Measurements from ENCODE around the gene LTC4S. TPM values are rescaled to one million over a fixed set of nuclear protein-coding genes. Genes with fewer than 3 reads are reported as not detected.

Gene LTC4S
- total and polyA plus RNA-seq, 4 donors, result 1.3 to 3.3 (median 2.1) TPM

DNA sequence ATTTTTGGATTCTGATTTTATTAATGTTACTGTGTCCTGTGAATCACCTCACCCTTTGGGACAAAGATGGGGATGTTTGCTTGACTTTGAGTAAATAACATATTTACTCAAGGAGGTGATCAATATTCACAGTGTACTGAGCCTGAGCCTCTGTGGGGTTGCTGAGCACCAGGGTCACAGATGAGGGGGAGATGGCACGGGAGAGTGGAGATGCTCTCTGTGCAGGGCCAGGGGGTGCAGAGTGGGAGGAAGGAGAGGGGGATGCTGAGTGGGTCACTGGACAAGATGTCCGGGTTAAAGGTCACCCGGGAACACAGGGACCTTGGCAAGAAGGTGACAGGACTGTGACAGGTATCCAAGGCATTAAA is 30.9 kb downstream of the LTC4S start (continued):
- no peak for TF ChIP-seq REST (IDR thresholded peaks at IDR 0.05)
- TF ChIP-seq EGR1 (IDR thresholded peaks at IDR 0.05; ENCODE audit: low read depth in 2 of 2), result no peak
- peak; percentile 75 for TF ChIP-seq FOXA2 (IDR thresholded peaks at IDR 0.05)
- peak; percentile 31 for TF ChIP-seq YY1 (IDR thresholded peaks at IDR 0.05)
- no peak for TF ChIP-seq MAX (IDR thresholded peaks at IDR 0.05)
- TF ChIP-seq NR2F2 (IDR thresholded peaks at IDR 0.05), result no peak
- TF ChIP-seq, protein P1, sequence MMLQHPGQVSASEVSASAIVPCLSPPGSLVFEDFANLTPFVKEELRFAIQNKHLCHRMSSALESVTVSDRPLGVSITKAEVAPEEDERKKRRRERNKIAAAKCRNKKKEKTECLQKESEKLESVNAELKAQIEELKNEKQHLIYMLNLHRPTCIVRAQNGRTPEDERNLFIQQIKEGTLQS (IDR thresholded peaks at IDR 0.05), result no peak
- peak; percentile 39 to 40 for TF ChIP-seq RXRA (IDR thresholded peaks at IDR 0.05)

- peak; percentile 42 to 53 for TF ChIP-seq HNF4A (conservative IDR thresholded peaks at IDR 0.05)
- peak; percentile 47 for TF ChIP-seq SP1 (IDR thresholded peaks at IDR 0.05)
- TF ChIP-seq RAD21 (IDR thresholded peaks at IDR 0.05), result peak; percentile 9 to 60
- TF ChIP-seq FOXA1 (IDR thresholded peaks at IDR 0.05), result no peak
- TF ChIP-seq, protein P2, sequence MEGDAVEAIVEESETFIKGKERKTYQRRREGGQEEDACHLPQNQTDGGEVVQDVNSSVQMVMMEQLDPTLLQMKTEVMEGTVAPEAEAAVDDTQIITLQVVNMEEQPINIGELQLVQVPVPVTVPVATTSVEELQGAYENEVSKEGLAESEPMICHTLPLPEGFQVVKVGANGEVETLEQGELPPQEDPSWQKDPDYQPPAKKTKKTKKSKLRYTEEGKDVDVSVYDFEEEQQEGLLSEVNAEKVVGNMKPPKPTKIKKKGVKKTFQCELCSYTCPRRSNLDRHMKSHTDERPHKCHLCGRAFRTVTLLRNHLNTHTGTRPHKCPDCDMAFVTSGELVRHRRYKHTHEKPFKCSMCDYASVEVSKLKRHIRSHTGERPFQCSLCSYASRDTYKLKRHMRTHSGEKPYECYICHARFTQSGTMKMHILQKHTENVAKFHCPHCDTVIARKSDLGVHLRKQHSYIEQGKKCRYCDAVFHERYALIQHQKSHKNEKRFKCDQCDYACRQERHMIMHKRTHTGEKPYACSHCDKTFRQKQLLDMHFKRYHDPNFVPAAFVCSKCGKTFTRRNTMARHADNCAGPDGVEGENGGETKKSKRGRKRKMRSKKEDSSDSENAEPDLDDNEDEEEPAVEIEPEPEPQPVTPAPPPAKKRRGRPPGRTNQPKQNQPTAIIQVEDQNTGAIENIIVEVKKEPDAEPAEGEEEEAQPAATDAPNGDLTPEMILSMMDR (IDR thresholded peaks at IDR 0.05; ENCODE audit: low read depth, low read length, missing input control), result peak; percentile 8
- no peak for TF ChIP-seq FOXA2 (IDR thresholded peaks at IDR 0.05)
- no peak for TF ChIP-seq NR2F2 (IDR thresholded peaks at IDR 0.05)
- peak in 1 of 2 donors; percentile 11 for TF ChIP-seq RXRA (IDR thresholded peaks at IDR 0.05)
- Histone ChIP-seq H3K27ac (ENCODE audit: low read depth in 1 of 2, low read length in 2 of 2) (no peak overlapping the region), H3K36me3 (ENCODE audit: control insufficient read depth in 4 of 4, insufficient read depth in 3 of 4, low read depth in 1 of 4, low read length in 3 of 4) (peaks cover 24 to 52% (median 47%) of the 10 kb centered on the region in 4 donors), H3K9ac (ENCODE audit: low read depth in 1 of 2, low read length in 2 of 2) (no peak overlapping the region), H3K9me3 (ENCODE audit: control insufficient read depth in 4 of 4, low read length in 3 of 4) (no peaks in the 10 kb centered on the region), H3K27me3 (ENCODE audit: control insufficient read depth in 4 of 4, insufficient read depth in 4 of 4, low read length in 3 of 4) (no peaks in the 10 kb centered on the region), H3K4me3 (ENCODE audit: low read depth in 1 of 3, low read length in 3 of 3) (no peak overlapping the region), H3K4me1 (ENCODE audit: control insufficient read depth in 4 of 4, insufficient read depth in 4 of 4, low read length in 3 of 4) (peaks cover 11 to 59% (median 48%) of the 10 kb centered on the region in 4 donors)
- 48% methylated on average over 13 of the region's 13 CpGs for WGBS
- DNase-seq (ENCODE audit: low spot score), result no peak
These were observed 31.9 kb downstream of the LTC4S start for GRCh38 chr5:179825655-179826182.

- TF ChIP-seq MAX (IDR thresholded peaks at IDR 0.05) (no peak), REST (IDR thresholded peaks at IDR 0.05) (no peak), NR2F2 (IDR thresholded peaks at IDR 0.05) (no peak), TAF1 (conservative IDR thresholded peaks at IDR 0.05) (no peak), RAD21 (IDR thresholded peaks at IDR 0.05) (no peak), RXRA (IDR thresholded peaks at IDR 0.05) (no peak)
- H3K9ac ChIP-seq (ENCODE audit: low read depth in 1 of 2, low read length in 2 of 2), result no peak overlapping the region
- H3K27me3 ChIP-seq (ENCODE audit: control insufficient read depth in 4 of 4, insufficient read depth in 4 of 4, low read length in 3 of 4), result no peaks in the 10 kb centered on the region
- no peak for DNase-seq (ENCODE audit: low spot score)
- peak overlapping the region in 1 of 2 donors; percentile 14 for H3K27ac ChIP-seq (ENCODE audit: low read depth in 1 of 2, low read length in 2 of 2)
- 68% methylated on average over 9 of the region's 9 CpGs for whole genome bisulfite sequencing
- H3K36me3 ChIP-seq (ENCODE audit: control insufficient read depth in 4 of 4, insufficient read depth in 3 of 4, low read depth in 1 of 4, low read length in 3 of 4), result peaks cover 28 to 64% (median 59%) of the 10 kb centered on the region in 4 donors
- no peak overlapping the region for H3K4me3 ChIP-seq (ENCODE audit: low read depth in 1 of 3, low read length in 3 of 3)
- no peaks in the 10 kb centered on the region for H3K9me3 ChIP-seq (ENCODE audit: control insufficient read depth in 4 of 4, low read length in 3 of 4)
- peaks cover 6 to 65% (median 47%) of the 10 kb centered on the region in 4 donors for H3K4me1 ChIP-seq (ENCODE audit: control insufficient read depth in 4 of 4, insufficient read depth in 4 of 4, low read length in 3 of 4)
These were observed 33.9 kb downstream of the LTC4S start for GRCh38 chr5:179827680-179828079.
